Measurements from ENCODE around the gene BACE1-AS.

The BACE1-AS gene

DNA sequence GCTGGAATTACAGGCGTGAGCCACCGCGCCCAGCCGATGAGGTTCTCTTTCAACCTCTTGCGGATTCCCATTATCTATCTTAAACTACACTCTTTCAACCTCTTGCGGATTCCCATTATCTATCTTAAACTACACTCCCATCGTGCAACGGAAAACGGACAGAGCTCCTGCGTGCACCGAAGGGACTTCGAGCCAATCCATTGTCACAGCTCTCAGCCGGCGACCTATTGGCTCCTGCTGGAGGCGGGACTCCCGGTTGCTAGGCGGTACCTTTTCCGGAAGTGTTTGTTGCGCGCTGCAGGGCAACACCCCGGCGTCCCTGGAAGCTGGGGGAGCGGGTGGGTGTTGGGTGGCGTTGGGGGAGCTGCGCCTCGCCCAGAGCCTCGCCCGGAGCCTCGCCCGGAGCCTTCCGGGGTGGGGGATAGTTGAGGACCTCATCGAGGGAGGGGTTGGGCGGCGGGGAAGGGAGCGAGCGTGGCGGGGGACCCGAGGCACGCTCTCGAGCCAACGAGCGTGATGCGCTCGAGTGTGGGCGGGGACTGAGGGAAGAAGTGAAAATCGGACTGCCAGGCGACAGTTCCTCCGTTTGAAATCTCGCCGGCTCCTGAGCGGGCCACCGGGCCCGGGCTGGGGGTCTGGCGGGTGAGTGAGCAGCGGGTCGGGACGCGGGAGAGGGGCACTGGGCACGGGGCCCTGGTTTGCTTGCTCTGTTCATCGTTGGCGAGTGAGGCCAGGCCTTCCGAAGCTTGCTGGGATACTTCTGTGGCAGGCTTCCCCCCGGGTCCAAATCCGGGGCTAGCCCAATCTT, 36.6 kb downstream of the BACE1-AS start, which contains the start of gene CEP164:
Gene CEP164, plus strand, starts transcription at position 288 of the 808 bp plus-strand sequence. CDS start 10,733 bp downstream, outside the sequence.
- peak within 1 kb of the TSS; percentile 77 for H3K27ac ChIP-seq
- TF ChIP-seq, protein P1, sequence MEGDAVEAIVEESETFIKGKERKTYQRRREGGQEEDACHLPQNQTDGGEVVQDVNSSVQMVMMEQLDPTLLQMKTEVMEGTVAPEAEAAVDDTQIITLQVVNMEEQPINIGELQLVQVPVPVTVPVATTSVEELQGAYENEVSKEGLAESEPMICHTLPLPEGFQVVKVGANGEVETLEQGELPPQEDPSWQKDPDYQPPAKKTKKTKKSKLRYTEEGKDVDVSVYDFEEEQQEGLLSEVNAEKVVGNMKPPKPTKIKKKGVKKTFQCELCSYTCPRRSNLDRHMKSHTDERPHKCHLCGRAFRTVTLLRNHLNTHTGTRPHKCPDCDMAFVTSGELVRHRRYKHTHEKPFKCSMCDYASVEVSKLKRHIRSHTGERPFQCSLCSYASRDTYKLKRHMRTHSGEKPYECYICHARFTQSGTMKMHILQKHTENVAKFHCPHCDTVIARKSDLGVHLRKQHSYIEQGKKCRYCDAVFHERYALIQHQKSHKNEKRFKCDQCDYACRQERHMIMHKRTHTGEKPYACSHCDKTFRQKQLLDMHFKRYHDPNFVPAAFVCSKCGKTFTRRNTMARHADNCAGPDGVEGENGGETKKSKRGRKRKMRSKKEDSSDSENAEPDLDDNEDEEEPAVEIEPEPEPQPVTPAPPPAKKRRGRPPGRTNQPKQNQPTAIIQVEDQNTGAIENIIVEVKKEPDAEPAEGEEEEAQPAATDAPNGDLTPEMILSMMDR (IDR thresholded peaks at IDR 0.05): no peak
- TF ChIP-seq ZFX (IDR thresholded peaks at IDR 0.05; ENCODE audit: borderline replicate concordance): no peak

DNA sequence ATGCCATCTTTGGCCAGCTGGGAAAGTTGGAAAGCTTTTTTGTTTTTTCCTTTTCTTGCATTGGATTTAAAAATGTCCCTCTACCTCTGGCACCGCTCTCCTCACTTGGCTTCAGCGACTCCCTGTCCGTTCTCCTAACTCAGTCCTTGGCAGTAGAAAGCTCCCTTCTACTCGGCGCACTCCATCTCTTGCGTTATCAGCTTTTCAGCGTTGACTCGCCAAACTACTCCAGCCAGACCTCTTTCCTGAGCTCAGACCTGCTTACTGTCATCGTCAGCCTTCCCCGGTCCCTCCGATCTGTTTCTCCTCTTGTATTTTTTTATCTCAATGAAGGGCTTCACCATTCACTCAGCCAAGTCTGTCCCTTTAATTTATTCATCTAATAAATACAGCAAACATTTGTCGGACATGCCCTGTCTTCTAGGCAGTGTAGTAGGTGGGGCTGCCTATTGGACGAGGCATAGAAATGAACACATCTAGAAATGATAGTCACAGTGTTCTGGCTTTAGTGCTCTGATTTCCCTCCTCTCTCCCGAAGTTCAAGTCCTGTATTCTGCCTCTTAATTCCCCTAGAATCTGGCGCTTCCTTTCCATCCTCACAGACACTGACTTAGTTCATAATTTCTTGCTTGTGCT, 37.3 kb downstream of the BACE1-AS start:
- peak overlapping the region; percentile 77 for H3K27ac ChIP-seq
- TF ChIP-seq ZFX (IDR thresholded peaks at IDR 0.05; ENCODE audit: borderline replicate concordance): no peak
- TF ChIP-seq, protein P1 (IDR thresholded peaks at IDR 0.05): no peak

DNA sequence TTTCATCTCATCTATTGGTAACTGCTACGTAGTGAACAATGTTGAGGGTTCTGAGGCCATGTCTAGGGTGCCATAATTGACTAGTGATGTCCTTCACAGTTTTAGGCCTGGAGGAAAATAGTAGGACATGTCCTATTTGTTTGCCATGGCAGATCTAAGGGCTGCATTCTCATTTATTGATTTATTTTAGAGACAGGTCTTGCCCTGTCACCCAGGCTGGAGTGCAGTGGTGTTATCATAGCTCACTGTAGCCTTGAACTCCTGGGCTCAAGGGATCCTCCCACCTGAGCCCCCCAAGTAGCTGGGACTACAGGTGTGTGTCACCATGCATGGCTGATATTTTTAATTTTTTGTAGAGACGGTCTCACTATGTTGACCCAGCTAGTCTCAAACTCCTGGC, 41.7 kb downstream of the BACE1-AS start:
- no peak overlapping the region for H3K27ac ChIP-seq
- TF ChIP-seq, protein P1 (IDR thresholded peaks at IDR 0.05): no peak
- no peak for TF ChIP-seq ZFX (IDR thresholded peaks at IDR 0.05; ENCODE audit: borderline replicate concordance)

DNA sequence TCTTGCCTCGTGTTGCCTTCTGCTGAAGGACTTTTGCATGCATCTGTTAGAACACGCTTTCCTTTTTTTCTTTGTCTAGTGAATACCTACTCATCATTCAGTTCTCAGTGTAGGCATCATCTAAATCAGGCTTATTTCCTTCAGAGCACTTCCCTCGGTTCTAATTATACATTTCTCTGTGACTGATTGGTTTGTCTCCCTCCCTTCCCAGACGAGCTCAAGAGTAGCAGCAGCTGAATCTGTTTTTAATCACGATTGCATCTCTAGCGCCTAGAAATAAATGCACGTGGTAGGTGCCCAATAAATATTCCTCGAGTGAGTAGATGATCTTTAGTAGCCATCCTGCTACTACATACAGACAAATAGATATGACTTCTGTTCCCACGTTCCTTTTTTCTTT, 42.8 kb downstream of the BACE1-AS start:
- no peak overlapping the region for H3K27ac ChIP-seq
- TF ChIP-seq, protein P1 (IDR thresholded peaks at IDR 0.05): no peak
- no peak for TF ChIP-seq ZFX (IDR thresholded peaks at IDR 0.05; ENCODE audit: borderline replicate concordance)

DNA sequence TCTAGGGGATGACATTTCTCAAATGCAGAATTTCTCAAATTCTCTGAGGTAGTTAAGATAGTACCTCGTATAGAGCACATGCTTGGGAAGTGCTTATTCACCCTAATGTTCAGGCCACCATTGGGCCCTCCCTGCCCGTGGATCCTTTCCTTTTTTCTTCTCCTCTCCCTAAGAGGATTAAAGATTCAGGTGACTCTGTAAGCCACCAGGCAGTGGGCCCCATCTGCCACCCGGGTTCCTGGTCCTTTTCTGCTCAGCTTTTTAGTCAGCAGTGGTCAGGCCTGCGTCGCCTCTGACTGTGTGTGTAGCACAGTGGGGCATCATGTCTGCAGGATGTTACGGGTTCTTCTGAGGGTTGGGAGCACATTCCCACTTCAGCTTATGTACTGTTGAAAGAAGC, 43.8 kb downstream of the BACE1-AS start:
- no peak overlapping the region for H3K27ac ChIP-seq
- TF ChIP-seq, protein P1 (IDR thresholded peaks at IDR 0.05): no peak
- TF ChIP-seq ZFX (IDR thresholded peaks at IDR 0.05; ENCODE audit: borderline replicate concordance): no peak

DNA sequence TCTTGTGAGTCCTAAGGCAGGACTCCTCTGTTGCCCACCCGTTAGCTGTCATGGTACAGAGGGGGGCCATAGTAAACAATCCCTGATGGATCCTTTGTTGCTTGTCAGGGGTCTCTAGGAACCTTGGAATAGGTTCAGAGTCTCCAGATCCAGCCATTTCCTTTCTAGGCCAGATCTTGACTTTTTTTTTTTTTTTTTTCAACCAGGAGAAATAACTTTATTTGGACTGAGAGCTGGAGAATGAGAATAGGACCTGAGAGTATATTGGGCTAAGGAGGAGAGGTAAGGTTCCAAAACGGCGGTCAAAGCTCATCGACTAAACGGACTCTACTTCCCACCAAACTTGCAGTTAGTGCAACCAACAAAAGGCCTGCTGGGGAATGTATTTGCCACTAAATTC, 44.3 kb downstream of the BACE1-AS start:
- no peak overlapping the region for H3K27ac ChIP-seq

More for the DNA sequence above, 44.3 kb downstream of the BACE1-AS start:
- TF ChIP-seq, protein P1 (IDR thresholded peaks at IDR 0.05): no peak
- no peak for TF ChIP-seq ZFX (IDR thresholded peaks at IDR 0.05; ENCODE audit: borderline replicate concordance)
